Activated CD8-positive, alpha-beta memory T cell treated with anti-CD3 and anti-CD28 coated beads, Interleukin-2, amount 50 U/mL, for 48 hours (primary cell): Measurements from ENCODE around the gene PTGR3.
"Not testable (repeated sequence)": the region's sequence is repeated elsewhere in the genome, so short reads cannot be mapped to it uniquely, and the experiment has no call there.

Source experiments
- DNase-seq: peaks from one replicate; pipeline ENCODE4 v3.0.0-alpha.2; 2020

The PTGR3 gene

GRCh38 chr18:75200605-75201280 is 8.2 kb downstream of the PTGR3 start:
- DNase-seq = no peak

- no peak for DNase-seq
These were observed 8.9 kb downstream of the PTGR3 start for GRCh38 chr18:75200071-75200470.

GRCh38 chr18:75199327-75199726 is 9.6 kb downstream of the PTGR3 start:
- DNase-seq = no peak

- DNase-seq = no peak
These were observed 10.9 kb downstream of the PTGR3 start for GRCh38 chr18:75198036-75198435.

- no peak for DNase-seq
These were observed 16.0 kb downstream of the PTGR3 start for GRCh38 chr18:75192899-75193298.

GRCh38 chr18:75189696-75190095 is 19.2 kb downstream of the PTGR3 start:
- DNase-seq = no peak

GRCh38 chr18:75187702-75188101 is 21.2 kb downstream of the PTGR3 start:
- not testable (repeated sequence) for DNase-seq

GRCh38 chr18:75185460-75185859 is 23.5 kb downstream of the PTGR3 start:
- no peak for DNase-seq

- DNase-seq = no peak
These were observed 24.9 kb downstream of the PTGR3 start for GRCh38 chr18:75183973-75184493.

GRCh38 chr18:75183524-75183923 is 25.4 kb downstream of the PTGR3 start:
- DNase-seq = no peak

- DNase-seq = no peak
These were observed 28.9 kb downstream of the PTGR3 start for GRCh38 chr18:75179819-75180600.

- no peak for DNase-seq
These were observed 30.6 kb downstream of the PTGR3 start for GRCh38 chr18:75178376-75178775.

- DNase-seq = no peak
These were observed 32.1 kb downstream of the PTGR3 start for GRCh38 chr18:75176849-75177248.

GRCh38 chr18:75173738-75174137 is 35.2 kb downstream of the PTGR3 start:
- DNase-seq = no peak

- DNase-seq = no peak
These were observed 35.9 kb downstream of the PTGR3 start for GRCh38 chr18:75173125-75173432.

GRCh38 chr18:75172299-75173124 is 36.4 kb downstream of the PTGR3 start:
- DNase-seq = no peak

GRCh38 chr18:75170916-75171315 is 38.0 kb downstream of the PTGR3 start:
- DNase-seq = no peak

GRCh38 chr18:75170022-75170789 is 38.7 kb downstream of the PTGR3 start:
- no peak for DNase-seq

- no peak for DNase-seq
These were observed 39.5 kb downstream of the PTGR3 start for GRCh38 chr18:75169411-75169810.

GRCh38 chr18:75168619-75169018 is 40.3 kb downstream of the PTGR3 start:
- no peak for DNase-seq

- DNase-seq = no peak
These were observed 41.0 kb downstream of the PTGR3 start for GRCh38 chr18:75167759-75168618.

- no peak for DNase-seq
These were observed 41.8 kb downstream of the PTGR3 start for GRCh38 chr18:75167137-75167536.
